Measurements from ENCODE around the gene SPTSSA. TPM values are rescaled to one million over a fixed set of nuclear protein-coding genes. Genes with fewer than 3 reads are reported as not detected.

The SPTSSA gene
- total RNA-seq, 1 experiment from 2014 or later = 30.0 TPM

DNA sequence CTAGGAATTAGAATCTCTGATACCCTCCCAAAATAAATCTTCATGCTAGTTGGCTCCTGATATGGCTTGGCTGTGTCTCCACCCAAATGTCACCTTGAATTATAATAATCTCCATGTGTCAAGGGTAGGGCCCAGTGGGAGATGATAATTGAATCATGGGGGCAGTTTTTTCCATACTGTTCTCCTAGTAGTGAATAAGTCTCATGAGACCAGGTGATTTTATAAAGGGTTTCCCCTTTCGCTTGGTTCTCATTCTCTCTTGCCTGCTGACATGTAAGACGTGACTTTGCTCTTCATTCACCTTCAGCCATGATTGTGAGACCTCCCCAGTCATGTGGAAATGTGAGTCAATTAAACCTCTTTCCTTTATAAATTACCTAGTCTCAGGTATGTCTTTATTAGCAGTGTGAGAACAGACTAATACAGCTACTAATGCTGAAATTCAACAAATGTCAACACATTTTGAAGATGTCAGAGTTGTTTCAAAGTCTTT is 12.2 kb upstream of the SPTSSA start:
- H3K27me3 Mint-ChIP-seq (ENCODE audit: insufficient read depth, unreplicated experiment) = no peaks in the 10 kb centered on the region
- no peak for DNase-seq
- BruUV-seq (replicated peaks) = no TSS peak
- H3K9me3 Mint-ChIP-seq (ENCODE audit: unreplicated experiment) = no peaks in the 10 kb centered on the region
- Histone ChIP-seq H3K9me3 (no peaks in the 10 kb centered on the region), H3K27me3 (replicated peaks; ENCODE audit: control insufficient read depth, insufficient read depth, low read length) (no peaks in the 10 kb centered on the region), H3K36me3 (ENCODE audit: control insufficient read depth, insufficient read depth, low read length) (no peaks in the 10 kb centered on the region), H3K4me3 (ENCODE audit: low read depth, low read length) (no peak overlapping the region), H3K4me1 (no peaks in the 10 kb centered on the region)
- H3K4me1 Mint-ChIP-seq (ENCODE audit: low read depth, unreplicated experiment) = peaks cover under 1% of the 10 kb centered on the region
- H3K36me3 Mint-ChIP-seq (ENCODE audit: insufficient read depth, unreplicated experiment) = no peaks in the 10 kb centered on the region
- intact Hi-C loops (cut with micrococcal nuclease; ENCODE audit: unreplicated experiment) = no loop called here
- POLR2A ChIA-PET = no interaction called here
- no peak overlapping the region for H3K4me3 Mint-ChIP-seq (ENCODE audit: unreplicated experiment)
- H3K27ac Mint-ChIP-seq (ENCODE audit: unreplicated experiment) = no peak overlapping the region
- CTCF ChIA-PET = no interaction called here
- TF ChIP-seq, protein P1, sequence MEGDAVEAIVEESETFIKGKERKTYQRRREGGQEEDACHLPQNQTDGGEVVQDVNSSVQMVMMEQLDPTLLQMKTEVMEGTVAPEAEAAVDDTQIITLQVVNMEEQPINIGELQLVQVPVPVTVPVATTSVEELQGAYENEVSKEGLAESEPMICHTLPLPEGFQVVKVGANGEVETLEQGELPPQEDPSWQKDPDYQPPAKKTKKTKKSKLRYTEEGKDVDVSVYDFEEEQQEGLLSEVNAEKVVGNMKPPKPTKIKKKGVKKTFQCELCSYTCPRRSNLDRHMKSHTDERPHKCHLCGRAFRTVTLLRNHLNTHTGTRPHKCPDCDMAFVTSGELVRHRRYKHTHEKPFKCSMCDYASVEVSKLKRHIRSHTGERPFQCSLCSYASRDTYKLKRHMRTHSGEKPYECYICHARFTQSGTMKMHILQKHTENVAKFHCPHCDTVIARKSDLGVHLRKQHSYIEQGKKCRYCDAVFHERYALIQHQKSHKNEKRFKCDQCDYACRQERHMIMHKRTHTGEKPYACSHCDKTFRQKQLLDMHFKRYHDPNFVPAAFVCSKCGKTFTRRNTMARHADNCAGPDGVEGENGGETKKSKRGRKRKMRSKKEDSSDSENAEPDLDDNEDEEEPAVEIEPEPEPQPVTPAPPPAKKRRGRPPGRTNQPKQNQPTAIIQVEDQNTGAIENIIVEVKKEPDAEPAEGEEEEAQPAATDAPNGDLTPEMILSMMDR (IDR thresholded peaks at IDR 0.05; ENCODE audit: insufficient read depth in 1 of 2, low read depth in 1 of 2, low read length in 1 of 2, severe bottlenecking in 1 of 2, unreplicated experiment in 1 of 2) = no peak

DNA sequence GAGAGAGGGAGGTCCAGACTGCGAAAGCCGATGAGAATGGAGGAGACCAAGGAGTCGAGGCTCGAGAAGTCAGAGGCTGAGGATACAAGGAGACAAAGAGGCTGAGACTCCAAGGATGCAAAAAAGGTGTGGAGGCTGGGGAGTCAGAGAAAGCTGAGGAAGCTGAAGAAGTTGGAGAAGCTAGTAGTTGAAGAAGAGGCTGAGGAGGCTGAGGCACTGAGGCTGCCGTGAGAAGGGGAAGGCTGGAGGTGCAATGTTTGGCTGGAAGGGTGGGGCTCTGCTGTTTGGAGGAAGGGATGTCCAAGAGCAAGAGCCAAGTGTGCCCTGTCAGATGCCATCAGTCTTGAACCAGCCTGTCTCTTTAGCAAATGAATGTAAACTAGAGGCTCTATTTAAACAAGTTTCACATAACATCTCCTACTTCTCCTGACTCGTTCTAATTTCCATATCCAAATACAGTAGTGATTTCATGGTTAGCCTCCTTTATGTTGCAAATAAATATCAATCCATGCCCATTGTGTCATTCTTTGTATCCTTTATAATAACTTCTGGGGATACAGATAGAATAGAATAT is 10.8 kb upstream of the SPTSSA start:
- Mint-ChIP-seq H3K9me3 (ENCODE audit: unreplicated experiment) (no peaks in the 10 kb centered on the region), H3K27ac (ENCODE audit: unreplicated experiment) (no peak overlapping the region), H3K4me1 (ENCODE audit: low read depth, unreplicated experiment) (peaks cover 14% of the 10 kb centered on the region), H3K4me3 (ENCODE audit: unreplicated experiment) (no peak overlapping the region), H3K27me3 (ENCODE audit: insufficient read depth, unreplicated experiment) (no peaks in the 10 kb centered on the region), H3K36me3 (ENCODE audit: insufficient read depth, unreplicated experiment) (no peaks in the 10 kb centered on the region)
- H3K9me3 ChIP-seq = no peaks in the 10 kb centered on the region
- H3K36me3 ChIP-seq (ENCODE audit: control insufficient read depth, insufficient read depth, low read length) = no peaks in the 10 kb centered on the region
- DNase-seq = no peak
- no TSS peak for BruUV-seq (replicated peaks)
- intact Hi-C loops (cut with micrococcal nuclease; ENCODE audit: unreplicated experiment) = no loop called here
- POLR2A ChIA-PET = no interaction called here
- H3K4me1 ChIP-seq = peaks cover 13% of the 10 kb centered on the region
- no peaks in the 10 kb centered on the region for H3K27me3 ChIP-seq (replicated peaks; ENCODE audit: control insufficient read depth, insufficient read depth, low read length)
- CTCF ChIA-PET = no interaction called here
- TF ChIP-seq, protein P1 (IDR thresholded peaks at IDR 0.05; ENCODE audit: insufficient read depth in 1 of 2, low read depth in 1 of 2, low read length in 1 of 2, severe bottlenecking in 1 of 2, unreplicated experiment in 1 of 2) = no peak
- no peak overlapping the region for H3K4me3 ChIP-seq (ENCODE audit: low read depth, low read length)

DNA sequence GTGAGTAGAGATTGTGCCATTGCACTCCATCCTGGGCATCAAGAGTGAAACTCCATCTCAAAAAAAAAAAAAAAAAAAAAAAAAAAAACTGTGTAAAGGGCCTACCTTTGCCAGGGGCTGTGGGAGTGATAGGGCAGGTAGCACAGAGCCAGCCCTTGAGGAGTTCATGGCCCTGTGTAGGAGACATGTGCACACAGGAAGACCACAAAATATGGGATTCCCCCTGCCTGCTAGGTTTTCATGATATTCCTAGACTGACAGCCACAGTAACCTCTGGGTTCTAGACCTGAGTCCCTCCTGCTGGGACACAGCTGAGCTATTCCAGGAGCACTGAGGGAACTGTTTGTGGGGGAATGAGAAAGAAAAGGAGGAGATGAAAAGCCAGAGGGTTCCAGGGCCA is 8.3 kb upstream of the SPTSSA start:
- Histone ChIP-seq H3K9me3 (no peaks in the 10 kb centered on the region), H3K27me3 (replicated peaks; ENCODE audit: control insufficient read depth, insufficient read depth, low read length) (no peaks in the 10 kb centered on the region), H3K36me3 (ENCODE audit: control insufficient read depth, insufficient read depth, low read length) (no peaks in the 10 kb centered on the region), H3K4me3 (ENCODE audit: low read depth, low read length) (no peak overlapping the region), H3K4me1 (peaks cover 21% of the 10 kb centered on the region)
- no peaks in the 10 kb centered on the region for H3K27me3 Mint-ChIP-seq (ENCODE audit: insufficient read depth, unreplicated experiment)
- no peak overlapping the region for H3K4me3 Mint-ChIP-seq (ENCODE audit: unreplicated experiment)
- peaks cover 18% of the 10 kb centered on the region for H3K4me1 Mint-ChIP-seq (ENCODE audit: low read depth, unreplicated experiment)
- ChIA-PET POLR2A (no interaction called here), CTCF (no interaction called here)
- TF ChIP-seq, protein P1 (IDR thresholded peaks at IDR 0.05; ENCODE audit: insufficient read depth in 1 of 2, low read depth in 1 of 2, low read length in 1 of 2, severe bottlenecking in 1 of 2, unreplicated experiment in 1 of 2) = no peak
- no peaks in the 10 kb centered on the region for H3K9me3 Mint-ChIP-seq (ENCODE audit: unreplicated experiment)
- BruUV-seq (replicated peaks) = no TSS peak
- no peaks in the 10 kb centered on the region for H3K36me3 Mint-ChIP-seq (ENCODE audit: insufficient read depth, unreplicated experiment)
- intact Hi-C loops (cut with micrococcal nuclease; ENCODE audit: unreplicated experiment) = no loop called here
- DNase-seq = no peak
- no peak overlapping the region for H3K27ac Mint-ChIP-seq (ENCODE audit: unreplicated experiment)

Data from Caco-2 (cell line).